D721Med (cell line): ENCODE results near the gene NCKAP5.

Experiments used
- DNase-seq: peaks from one replicate; pipeline ENCODE4 v3.0.0; 2011; ENCODE audit warnings: low spot score; ENCODE audit not compliant: insufficient read length
- FAIRE-seq: peaks from 2 replicates; lab custom pipeline; 2011; peaks lifted over from hg19 to GRCh38; lab: Jason Lieb, UNC
- CTCF ChIP-seq: IDR thresholded peaks from 2 replicates; pipeline ENCODE4 v1.5.1; 2012; ENCODE audit warnings: mild to moderate bottlenecking, control low read depth; ENCODE audit not compliant: insufficient read depth; ENCODE audit errors: missing control alignments

NCKAP5 gene

GRCh38 chr2:133421516-133422324 is 146.5 kb downstream of the NCKAP5 start:
- TF ChIP-seq CTCF: peak; percentile 8
- FAIRE-seq (no peak), DNase-seq (no peak)

- no peak for TF ChIP-seq CTCF
- DNase-seq (no peak), FAIRE-seq (no peak)
These were observed 147.5 kb downstream of the NCKAP5 start for GRCh38 chr2:133420788-133421187.

GRCh38 chr2:133418671-133419070 is 149.6 kb downstream of the NCKAP5 start:
- no peak for DNase-seq
- no peak for FAIRE-seq
- TF ChIP-seq CTCF: no peak

GRCh38 chr2:133418021-133418420 is 150.2 kb downstream of the NCKAP5 start:
- TF ChIP-seq CTCF: no peak
- FAIRE-seq (no peak), DNase-seq (no peak)

GRCh38 chr2:133417415-133417814 is 150.8 kb downstream of the NCKAP5 start:
- no peak for TF ChIP-seq CTCF
- FAIRE-seq (no peak), DNase-seq (no peak)

GRCh38 chr2:133416736-133417135 is 151.5 kb downstream of the NCKAP5 start:
- DNase-seq: no peak
- no peak for FAIRE-seq
- no peak for TF ChIP-seq CTCF

GRCh38 chr2:133416146-133416545 is 152.1 kb downstream of the NCKAP5 start:
- FAIRE-seq: no peak
- no peak for TF ChIP-seq CTCF

More at GRCh38 chr2:133416146-133416545, 152.1 kb downstream of the NCKAP5 start:
- no peak for DNase-seq
